Uterus (tissue), 2 donors: ENCODE measurements around the gene GRIK3.

ENCODE experiments used
- CTCF ChIP-seq, 4 experiments: fragments of 200-600 bp in 2 of 4; fragments of 450-650 bp in 2 of 4; sonication (generic) in 2 of 4; IDR thresholded peaks; one replicate each; pipeline ENCODE4 v1.5.1; 2016 to 2019; ENCODE audit warnings: antibody characterized with exemption in 4 of 4, mild to moderate bottlenecking in 2 of 4, moderate library complexity in 1 of 4
- POLR2A ChIP-seq, 2 donors: fragments of 450-650 bp; IDR thresholded peaks; one replicate each; pipeline ENCODE4 v1.6.1; 2016; ENCODE audit warnings: antibody characterized with exemption in 2 of 2, mild to moderate bottlenecking in 1 of 2, moderate library complexity in 1 of 2

GRCh38 chr1:36814083-36814482, 220.2 kb downstream of the GRIK3 start:
- TF ChIP-seq CTCF (IDR thresholded peaks at IDR 0.05) (no peak), POLR2A (IDR thresholded peaks at IDR 0.05) (no peak)
